ENCODE measurements around the gene ZNF841.
"Not testable (repeated sequence)": the region's sequence is repeated elsewhere in the genome, so short reads cannot be mapped to it uniquely, and the experiment has no call there.

The ZNF841 gene

GRCh38 chr19:52095172-52096014 lies at the start of gene ZNF841:
TSS of gene ZNF841 (minus strand) at chr19:52095765. CDS start at chr19:52084801, 10,964 bp downstream.
- DNase-seq, result peak; percentile 80 to 91

DNA sequence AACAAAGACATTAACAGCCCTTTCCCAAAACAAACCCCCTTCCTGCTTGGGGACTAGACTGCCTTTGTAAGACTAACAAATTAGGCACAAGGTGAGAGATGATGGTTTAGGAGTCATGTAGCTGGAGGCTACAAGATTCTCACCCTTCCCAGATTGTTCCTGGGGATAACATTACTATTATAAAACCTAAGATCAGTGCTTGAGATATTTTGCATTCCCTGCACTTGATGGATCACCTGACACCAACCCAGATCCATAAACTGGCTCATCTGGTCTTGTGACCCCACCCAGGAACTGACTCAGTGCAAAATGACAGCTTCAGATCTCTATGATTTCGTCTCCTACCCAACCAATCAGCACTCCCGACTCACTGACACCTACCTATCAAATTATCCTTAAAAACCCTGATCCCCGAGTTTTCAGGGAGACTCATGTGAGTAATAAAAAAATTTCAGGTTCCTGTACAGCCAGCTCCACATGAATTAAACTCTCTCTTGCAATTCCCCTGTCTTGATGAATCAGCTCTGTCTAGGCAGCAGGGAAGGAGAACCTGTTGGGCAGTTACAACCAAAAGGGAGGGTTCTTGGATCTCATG lies 46.5 kb upstream of the ZNF841 start:
- DNase-seq, result no peak

DNA sequence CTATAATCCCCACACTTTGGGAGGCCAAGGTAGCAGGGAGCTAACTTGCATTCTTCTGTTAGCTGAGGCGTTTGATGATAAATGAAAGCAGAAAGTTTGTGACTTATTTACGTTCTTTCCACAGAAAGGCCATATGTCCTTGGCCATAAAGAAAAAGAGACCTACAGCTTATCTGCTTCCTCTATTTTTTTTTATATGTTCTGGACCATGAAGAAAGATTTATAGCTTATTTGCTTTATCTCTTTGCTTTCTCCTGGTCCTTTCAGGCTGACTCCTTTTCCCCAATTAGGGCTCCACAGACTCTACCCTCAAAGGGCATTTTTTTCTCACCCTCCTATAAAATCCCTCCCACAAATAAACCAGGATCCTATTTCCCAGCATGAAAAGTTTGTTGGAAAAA lies 45.6 kb upstream of the ZNF841 start:
- DNase-seq, result no peak

GRCh38 chr19:52140032-52140710 lies 44.6 kb upstream of the ZNF841 start:
- DNase-seq, result no peak

DNA sequence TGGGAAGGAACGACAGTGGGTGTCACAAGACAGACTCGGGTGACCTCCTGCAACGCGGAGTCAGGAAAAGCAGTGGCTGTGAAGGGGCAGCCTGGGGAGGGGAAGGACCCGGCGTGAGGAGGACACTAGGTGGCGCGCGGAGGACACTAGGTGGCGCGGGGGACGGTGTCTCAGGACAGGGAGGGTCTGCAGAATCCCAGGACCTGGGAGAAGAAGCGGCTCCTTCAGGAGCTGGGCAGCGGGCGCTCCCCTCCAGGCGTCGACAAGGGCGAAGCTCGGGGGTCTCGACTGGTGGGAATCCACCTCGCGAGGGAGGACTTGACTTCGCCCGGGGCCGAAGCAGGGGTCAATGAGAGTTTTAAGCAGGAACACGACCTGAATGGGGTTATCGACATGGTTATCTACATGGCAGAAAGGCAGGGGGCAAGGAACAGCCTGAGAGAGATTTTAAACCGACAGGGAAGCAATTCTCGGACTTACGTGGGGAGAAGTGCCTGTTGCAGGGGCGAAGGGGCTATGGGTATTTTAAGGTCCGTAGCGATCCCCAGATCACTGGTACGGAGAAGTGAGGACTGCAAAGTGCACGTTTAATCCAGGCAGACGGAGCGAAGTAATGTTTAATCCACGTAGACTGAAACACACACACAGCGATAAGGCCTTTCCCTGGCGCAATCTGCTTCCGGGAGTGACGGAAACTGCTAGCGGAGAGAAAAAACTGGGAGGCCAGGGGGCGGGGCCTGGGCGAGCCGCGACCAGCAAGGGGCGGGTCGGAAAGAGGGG lies 43.9 kb upstream of the ZNF841 start, which contains the start of gene ZNF616:
Gene ZNF616 (minus strand): TSS at position 687 of the 780 bp plus-strand sequence. CDS start 9,426 bp downstream, outside the sequence.
- DNase-seq, result peak; percentile 76 to 91

DNA sequence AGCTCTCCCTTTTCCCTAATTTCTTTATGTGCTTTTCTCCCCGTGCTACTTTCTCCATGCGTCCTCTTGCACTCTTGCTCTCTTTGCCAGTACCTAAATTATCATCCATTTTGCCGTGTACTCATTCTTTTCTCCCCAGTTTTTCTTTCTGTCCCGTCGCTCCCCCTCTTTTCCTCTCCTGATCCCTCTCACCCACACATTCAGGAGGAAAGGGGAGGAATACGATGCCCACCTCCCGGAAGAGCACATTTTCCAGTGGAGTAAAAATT lies 43.4 kb upstream of the ZNF841 start:
- DNase-seq, result no peak

DNA sequence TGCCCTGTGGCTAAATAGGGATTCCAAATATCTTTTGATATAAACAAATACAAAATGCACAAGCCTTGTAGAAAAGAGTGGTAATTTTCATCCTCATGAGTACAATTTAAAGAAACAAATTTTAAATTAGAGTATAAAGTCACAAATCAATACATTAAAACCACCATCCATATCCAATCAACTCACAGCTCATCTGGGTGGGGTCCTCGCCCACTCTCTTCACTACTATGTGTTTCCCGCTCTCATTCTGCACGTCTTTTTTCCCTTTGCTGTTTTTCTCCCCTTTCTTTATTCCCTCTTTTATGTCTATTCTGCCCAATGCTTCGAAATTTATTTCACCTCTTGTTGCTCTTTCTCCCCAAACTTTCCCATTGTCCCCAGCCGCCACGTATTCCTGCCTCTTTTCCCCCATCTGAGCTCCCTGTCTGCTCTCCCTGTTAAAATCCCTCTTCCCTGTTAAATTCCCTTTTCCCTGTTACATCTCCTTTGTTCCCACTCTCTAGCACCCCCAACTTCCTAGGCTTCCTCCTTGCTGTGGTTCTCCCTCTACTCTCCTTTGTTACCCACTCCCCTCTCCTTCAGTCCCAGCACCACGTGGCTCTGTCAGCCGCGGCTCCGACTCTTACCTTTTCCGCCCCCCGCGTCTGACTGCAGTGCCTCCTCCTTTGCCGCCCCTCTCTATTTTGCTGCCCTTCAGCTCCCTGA lies 42.9 kb upstream of the ZNF841 start:
- DNase-seq, result no peak

DNA sequence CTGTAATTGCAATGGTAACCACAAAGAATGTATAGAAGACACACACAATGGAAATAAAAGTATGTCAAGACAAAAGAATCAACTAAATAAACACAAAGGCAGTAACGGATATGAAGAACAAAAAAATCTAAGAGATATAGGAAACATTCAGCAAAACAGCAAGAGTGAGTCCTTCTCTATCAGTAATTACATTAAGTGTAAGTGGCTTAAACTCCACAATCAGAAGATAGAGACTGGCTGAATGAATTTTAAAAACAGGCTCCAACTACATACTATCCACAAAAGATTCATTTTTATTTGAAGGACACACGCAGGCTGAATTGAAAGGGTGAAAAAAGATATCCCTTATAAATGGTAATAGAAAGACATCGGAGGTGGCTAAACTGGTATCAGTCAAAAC lies 24.7 kb upstream of the ZNF841 start:
- DNase-seq, result no peak

DNA sequence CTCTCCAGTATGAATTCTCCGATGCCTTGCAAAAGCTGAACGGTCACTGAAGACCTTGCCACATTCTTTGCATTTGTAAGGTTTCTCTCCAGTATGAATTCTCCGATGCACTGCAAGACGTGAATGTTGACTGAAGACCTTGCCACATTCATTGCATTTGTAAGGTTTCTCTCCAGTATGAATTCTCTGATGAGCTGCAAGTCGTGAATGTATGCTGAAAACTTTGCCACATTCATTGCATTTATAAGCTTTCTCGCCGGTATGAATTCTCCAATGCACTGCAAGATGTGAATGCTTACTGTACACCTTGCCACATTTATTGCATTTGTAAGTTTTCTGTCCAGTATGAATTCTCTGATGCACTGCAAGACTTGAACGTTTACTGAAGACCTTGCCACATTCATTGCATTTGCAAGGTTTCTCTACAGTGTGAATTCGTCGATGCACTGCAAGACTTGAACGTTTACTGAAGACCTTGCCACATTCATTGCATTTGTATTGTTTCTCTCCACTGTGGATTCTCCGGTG lies 20.0 kb upstream of the ZNF841 start:
- no peak for DNase-seq

DNA sequence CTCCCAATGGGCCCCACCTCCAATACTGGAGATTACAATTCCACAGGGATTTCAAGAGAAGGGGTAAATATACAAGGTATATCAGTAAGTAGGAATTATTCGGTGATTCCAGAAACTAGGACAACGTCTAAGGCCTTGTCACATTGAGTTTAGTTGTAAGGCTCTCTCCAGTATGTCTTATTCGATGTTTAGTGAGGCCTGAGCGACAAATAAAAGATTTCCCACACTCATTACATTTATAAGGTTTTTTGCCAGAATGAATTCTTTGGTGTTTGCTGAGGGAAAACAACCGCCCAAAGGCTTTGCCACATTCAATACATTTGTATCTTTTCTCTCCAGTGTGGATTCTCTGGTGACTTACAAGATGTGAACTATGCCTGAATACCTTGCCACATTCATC lies 19.1 kb upstream of the ZNF841 start:
- no peak for DNase-seq

DNA sequence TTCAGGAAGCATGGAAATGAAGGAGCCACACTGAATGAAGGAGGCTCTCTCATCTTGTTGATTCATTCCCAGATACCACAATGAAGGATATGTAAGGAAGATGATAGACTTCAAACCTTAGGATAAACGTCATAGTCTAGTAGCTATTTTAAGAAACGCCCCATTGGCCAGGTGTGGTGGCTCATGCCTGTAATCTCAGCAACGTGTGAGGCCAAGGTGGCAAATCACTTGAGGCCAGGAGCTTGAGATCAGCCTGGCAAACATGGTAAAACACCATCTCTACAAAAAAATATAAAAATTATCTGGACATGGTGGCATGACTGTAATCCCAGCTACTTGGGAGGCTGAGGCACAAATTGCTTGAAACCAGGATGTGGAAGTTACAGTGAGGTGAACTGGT lies 17.1 kb upstream of the ZNF841 start:
- DNase-seq, result no peak

DNA sequence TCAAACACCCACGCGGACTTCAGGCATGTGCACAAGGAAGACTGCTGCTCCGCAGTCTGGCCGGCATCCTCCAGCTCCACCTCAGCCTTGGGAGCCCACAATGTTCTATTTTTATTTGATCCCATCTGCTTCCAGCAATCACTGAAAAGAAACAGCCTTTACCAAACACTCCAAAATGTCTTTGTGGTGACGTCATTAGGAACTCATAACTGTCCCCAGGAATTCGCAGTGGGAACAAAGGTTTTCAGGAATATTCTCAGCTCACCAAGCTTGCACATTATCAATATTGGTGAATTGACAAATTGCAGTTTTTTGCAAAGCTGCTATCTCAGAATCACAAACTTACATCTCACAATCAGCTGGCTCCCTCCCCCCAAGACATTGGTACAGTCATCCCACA lies 15.2 kb upstream of the ZNF841 start:
- no peak for DNase-seq

DNA sequence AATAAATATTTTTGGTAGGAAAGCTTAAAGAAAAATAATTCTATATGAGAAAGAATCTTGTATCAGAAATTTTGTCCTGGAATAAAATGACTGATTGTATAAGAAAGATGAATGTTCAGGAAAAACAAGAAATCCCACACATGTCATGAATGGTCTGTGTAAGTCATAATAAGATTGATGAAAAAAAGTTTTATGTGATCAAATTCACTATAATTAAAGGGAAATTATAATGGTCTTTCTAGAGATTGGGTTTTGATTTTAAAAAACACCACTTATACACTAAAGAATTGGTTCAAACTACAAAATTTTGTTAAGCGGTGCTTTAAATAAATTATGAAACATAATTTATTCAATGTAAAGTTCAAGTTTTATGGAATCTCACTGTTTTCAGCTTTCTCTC lies 7.2 kb upstream of the ZNF841 start:
- no peak for DNase-seq

DNA sequence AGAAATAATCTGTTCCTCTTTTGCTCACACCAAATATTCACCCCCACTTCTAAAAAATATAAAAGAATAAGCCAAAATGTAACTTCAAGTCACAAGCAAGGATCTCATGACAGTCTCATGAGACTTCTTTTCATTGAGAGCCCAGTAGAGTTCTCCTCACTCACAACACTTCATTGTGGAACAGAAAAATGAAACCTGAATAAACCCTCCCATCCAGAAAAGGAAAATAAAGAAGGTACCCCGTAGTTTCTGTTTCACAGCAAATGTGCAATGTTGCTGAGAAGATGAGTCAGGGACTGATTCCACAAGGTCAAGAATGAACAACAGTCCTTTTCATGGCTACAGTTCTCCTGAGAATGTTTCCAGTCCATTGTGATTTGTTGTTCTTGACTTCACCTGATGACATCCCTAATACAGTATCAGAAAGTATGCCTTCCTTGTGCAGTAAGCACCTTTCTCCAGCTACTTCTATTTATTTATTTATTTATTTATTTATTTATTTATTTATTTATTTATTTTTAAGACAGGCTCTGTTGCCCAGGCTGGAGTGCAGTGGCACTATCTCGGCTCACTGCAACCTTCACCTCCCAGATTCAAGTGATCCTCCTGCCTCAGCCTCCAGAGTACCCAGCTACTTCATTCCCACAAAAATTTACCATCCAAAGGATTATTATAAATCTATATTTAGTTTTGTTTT lies 6.4 kb upstream of the ZNF841 start:
- DNase-seq, result no peak

DNA sequence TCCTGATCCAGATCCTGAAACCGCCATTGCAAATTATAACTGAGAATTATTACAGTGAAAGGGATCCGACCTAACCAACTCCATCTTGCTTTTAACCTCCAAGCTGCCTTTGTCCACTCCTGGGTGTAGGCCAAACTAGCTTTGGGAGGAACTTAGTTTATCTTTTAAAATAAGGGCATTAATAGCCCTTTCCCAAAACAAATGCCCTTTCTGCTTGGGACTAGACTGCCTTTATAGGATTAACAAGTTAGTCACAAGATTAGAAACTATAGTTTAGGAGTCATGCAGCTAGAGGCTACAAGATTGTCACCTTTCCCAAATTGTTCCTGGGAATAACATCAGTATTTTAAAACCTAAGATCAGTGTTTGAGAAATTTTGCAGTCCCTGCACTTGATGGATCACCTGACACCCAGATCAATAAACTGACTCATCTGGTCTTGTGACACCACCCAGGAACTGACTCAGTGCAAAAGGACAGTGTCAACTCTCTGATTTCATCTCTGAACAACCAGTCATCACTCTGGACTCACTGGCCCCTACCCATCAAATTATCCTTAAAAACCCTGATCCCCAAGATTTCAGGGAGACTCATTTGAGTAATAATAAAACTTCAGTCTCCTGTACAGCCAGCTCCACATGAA lies 4.1 kb upstream of the ZNF841 start:
- no peak for DNase-seq

DNA sequence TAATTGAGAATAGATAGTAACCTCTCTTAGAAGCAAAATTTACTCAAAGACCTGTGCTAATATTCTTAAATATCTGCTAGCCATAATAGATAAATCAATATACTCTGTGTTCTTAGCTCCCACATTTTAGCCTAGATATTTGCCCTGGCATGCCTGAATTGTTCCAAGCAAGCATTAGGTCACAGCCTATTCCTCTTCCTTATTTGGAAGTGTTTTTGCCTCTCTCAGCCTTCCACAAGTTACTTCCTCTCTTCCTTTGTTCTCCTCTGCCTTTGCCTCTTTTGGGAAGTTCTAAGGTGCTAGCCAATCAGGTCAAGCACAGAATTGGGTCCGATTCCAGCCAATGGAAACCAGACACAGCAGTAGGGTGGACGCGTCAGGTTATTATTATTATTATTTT lies 851 bp upstream of the ZNF841 start:
- DNase-seq, result not testable (repeated sequence)

GRCh38 chr19:52094526-52095130 lies 937 bp downstream of the ZNF841 start:
- no peak for DNase-seq

GRCh38 chr19:52086481-52086880 lies 9.1 kb downstream of the ZNF841 start:
- DNase-seq, result no peak

DNA sequence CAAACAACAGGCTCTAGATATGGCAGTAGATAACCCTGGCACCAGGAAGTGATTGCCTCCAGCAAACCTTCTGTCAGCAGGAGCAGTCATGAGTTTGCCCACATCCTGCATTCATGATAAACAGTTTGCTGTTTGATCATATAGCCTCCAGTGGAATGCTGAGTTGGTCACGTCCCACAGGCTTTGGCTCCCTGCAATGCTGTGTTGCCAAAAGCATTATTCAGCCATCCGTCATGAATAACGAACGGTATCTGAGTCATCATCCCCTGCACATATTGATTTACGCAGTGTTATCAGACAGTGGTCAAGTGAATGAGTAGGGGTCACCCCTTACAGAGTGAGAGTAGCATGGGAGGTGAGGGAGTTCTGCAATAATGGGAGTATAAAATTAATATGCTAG lies 25.1 kb downstream of the ZNF841 start:
- no peak for DNase-seq

GRCh38 chr19:52069653-52070052 lies 25.9 kb downstream of the ZNF841 start:
- DNase-seq, result no peak

Data from NCI-H446 (cell line).